Measurements from ENCODE around the gene BAG5. TPM values are rescaled to one million over a fixed set of nuclear protein-coding genes. Genes with fewer than 3 reads are reported as not detected.

Gene BAG5
- total RNA-seq, 1 donor from 2014 or later = 33.8 TPM

DNA sequence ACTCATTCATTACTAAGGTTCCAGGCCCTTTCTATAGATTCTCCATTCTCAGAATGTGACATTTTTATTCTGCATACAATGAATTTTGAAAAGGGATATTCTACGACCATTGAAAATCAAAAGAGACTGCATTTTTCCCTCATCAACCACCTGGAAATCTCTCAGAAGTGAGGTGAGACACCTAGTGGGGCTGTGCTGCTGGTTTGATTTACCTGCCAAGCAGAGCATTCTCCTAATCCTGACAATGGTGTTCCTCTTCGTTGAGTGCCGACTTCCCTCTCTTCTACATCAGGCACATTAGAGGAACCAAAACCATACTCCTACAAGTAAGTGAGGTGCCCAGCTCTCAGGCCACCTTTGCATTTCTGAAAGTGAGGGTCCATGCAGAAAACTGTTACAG is 54.7 kb downstream of the BAG5 start:
- Mint-ChIP-seq H3K4me1 (ENCODE audit: low read depth) (no peaks in the 10 kb centered on the region), H3K27me3 (ENCODE audit: insufficient read depth) (no peaks in the 10 kb centered on the region), H3K9me3 (no peaks in the 10 kb centered on the region), H3K27ac (no peak overlapping the region), H3K36me3 (ENCODE audit: low read depth) (peaks cover 26% of the 10 kb centered on the region), H3K4me3 (no peak overlapping the region)
- intact Hi-C loops (cut with micrococcal nuclease) = no loop called here
- no peak for DNase-seq (ENCODE audit: low spot score)

Other genes starting within 250 kb of the BAG5 start
- 279 and 292 TPM in 2 replicates for gene EIF5, start 228.4 kb downstream of the BAG5 start, total RNA-seq
- 89.6 and 90.6 TPM in 2 replicates for gene MARK3, start 177.2 kb downstream of the BAG5 start, total RNA-seq
- gene CKB, start 39.8 kb downstream of the BAG5 start, total RNA-seq = 13.7 and 16.0 TPM in 2 replicates
- 23.4 and 23.7 TPM in 2 replicates for gene TRMT61A, start 33.5 kb downstream of the BAG5 start, total RNA-seq
- 37.2 and 39.7 TPM in 2 replicates for gene COA8, start 303 bp upstream of the BAG5 start, total RNA-seq
- gene KLC1, start 66.6 kb upstream of the BAG5 start, total RNA-seq = 148 and 150 TPM in 2 replicates
- gene XRCC3, start 152.8 kb upstream of the BAG5 start, total RNA-seq = 67.1 and 69.5 TPM in 2 replicates
- 21.5 and 24.7 TPM in 2 replicates for gene ZFYVE21, start 153.2 kb upstream of the BAG5 start, total RNA-seq